ENCODE data around the gene CCDC194. TPM values are rescaled to one million over a fixed set of nuclear protein-coding genes. Genes with fewer than 3 reads are reported as not detected.

Gene CCDC194
- total and polyA plus RNA-seq, 2 of the 13 experiments (the other 11 are each of a cell fraction or from before 2014, with no cell fraction given) = 0.13 to 0.21 TPM

DNA sequence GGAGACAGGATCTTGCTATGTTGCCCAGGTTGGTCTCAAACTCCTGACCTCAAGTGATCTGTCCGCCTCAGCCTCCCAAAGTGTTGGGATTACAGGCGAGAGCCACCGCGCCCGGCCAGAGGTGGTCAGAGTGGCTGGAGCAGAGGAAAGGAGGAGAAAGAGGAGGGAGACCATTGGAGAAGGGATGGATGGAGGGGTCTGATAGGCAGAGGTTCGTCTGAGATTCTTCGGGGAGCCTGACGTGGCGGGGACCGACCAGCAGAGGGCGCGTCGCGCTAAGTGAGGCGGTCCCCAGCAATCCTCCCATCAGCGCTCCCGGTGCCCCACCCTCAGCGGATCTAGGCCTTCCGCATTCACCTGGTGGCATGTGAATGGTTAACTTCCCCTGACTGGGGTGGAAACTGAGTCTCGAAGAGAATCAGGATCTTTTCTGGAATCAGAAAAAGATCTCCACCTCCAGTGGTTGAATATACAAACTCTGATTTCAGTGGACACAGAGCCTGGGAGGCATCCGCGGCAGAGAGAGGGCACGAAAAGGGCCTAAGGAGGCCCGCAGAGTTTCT lies 47.8 kb downstream of the CCDC194 start:
- H3K27ac ChIP-seq (ENCODE audit: extremely low read length, insufficient read depth, low read length) = no peak overlapping the region
- DNase-seq (ENCODE audit: low spot score) (peak; percentile 39), FAIRE-seq (peak; percentile 79), ATAC-seq (peak; percentile 90)
- H2AFZ ChIP-seq (ENCODE audit: low read length) = no peak overlapping the region
- intact Hi-C loops (cut with micrococcal nuclease; ENCODE audit: unreplicated experiment) = loop anchor here (1.0 to 10.0 kb wide), 3 partner anchors 40 to 119 kb away; partner anchors contain the start of gene NXNL1
- peaks cover 1 to 13% of the 10 kb centered on the region in 2 experiments; a peak in 3 of 5 replicates for H3K27me3 ChIP-seq (ENCODE audit: control insufficient read depth in 1 of 2, insufficient read depth in 2 of 2, low read length in 2 of 2)
- ChIA-PET CTCF (ENCODE audit: low intra/inter-chr PET ratio, low total read pairs) (interaction anchor here (1.0 to 4.2 kb wide), 4 partner anchors 37 to 102 kb away, joined by 3 to 49 read pairs (median 6); partner anchors contain the start of gene TMEM221), POLR2A (interaction anchor here (1.0 kb wide), 1 partner anchor 37 kb away, joined by 3 read pairs; no protein-coding TSS in a partner anchor)
- WGBS (ENCODE audit: low lambda C conversion rate) = 20% methylated on average over 19 of the region's 24 CpGs
- no peaks in the 10 kb centered on the region for H4K20me1 ChIP-seq (ENCODE audit: insufficient read depth, low read length)
- H3K9ac ChIP-seq (ENCODE audit: insufficient read depth, low read depth, low read length) = no peak overlapping the region
- no TSS peak for BruUV-seq (replicated peaks)
- H3K36me3 ChIP-seq (replicated peaks in 1 of 2; ENCODE audit: control insufficient read depth in 1 of 2, insufficient read depth in 2 of 2, low read length in 2 of 2) = 0 out of 5 replicates have a peak, but pooled peaks cover 0 to 5% of the 10 kb centered on the region in 2 experiments
- H3K4me2 ChIP-seq (ENCODE audit: low read depth, low read length) = peak overlapping the region; percentile 14; the same call in 1 of the 2 replicates
- in situ Hi-C loops (cut with HindIII; ENCODE audit: extremely low pct_ligation_motif_present, low pct_unique_long_range_greater_than_20kb) = loop anchor here (5.0 kb wide), 1 partner anchor 41 kb away; no protein-coding TSS in a partner anchor
- H3K4me1 ChIP-seq (ENCODE audit: insufficient read depth, low read length) = peaks cover 32% of the 10 kb centered on the region
- H3K4me3 ChIP-seq (replicated peaks in 1 of 3; ENCODE audit: insufficient read depth in 1 of 3, low read depth in 2 of 3, low read length in 3 of 3) = no peak overlapping the region
- no peaks in the 10 kb centered on the region for H3K9me3 ChIP-seq (ENCODE audit: low read length)
- H3K79me2 ChIP-seq (ENCODE audit: insufficient read depth, low read length) = no peaks in the 10 kb centered on the region
- TF ChIP-seq DBP (CRISPR knock-in tag; IDR thresholded peaks at IDR 0.05; ENCODE audit: not compliant biosample characterization) (no peak), SOX5 (CRISPR knock-in tag; IDR thresholded peaks at IDR 0.05; ENCODE audit: borderline replicate concordance) (no peak), ZNF672 (CRISPR knock-in tag; IDR thresholded peaks at IDR 0.05) (no peak), ZNF598 (CRISPR knock-in tag; IDR thresholded peaks at IDR 0.05; ENCODE audit: borderline replicate concordance) (no peak), CBFB (CRISPR knock-in tag; IDR thresholded peaks at IDR 0.05) (peak; percentile 35; the same call in 1 of the 2 replicates), TBL1XR1 (IDR thresholded peaks at IDR 0.05; ENCODE audit: borderline replicate concordance, low read length, partially characterized antibody) (no peak), ZBTB43 (CRISPR knock-in tag; conservative IDR thresholded peaks at IDR 0.05) (no peak), ZBTB42 (CRISPR knock-in tag; IDR thresholded peaks at IDR 0.05) (no peak)
- TF ChIP-seq, protein P1, sequence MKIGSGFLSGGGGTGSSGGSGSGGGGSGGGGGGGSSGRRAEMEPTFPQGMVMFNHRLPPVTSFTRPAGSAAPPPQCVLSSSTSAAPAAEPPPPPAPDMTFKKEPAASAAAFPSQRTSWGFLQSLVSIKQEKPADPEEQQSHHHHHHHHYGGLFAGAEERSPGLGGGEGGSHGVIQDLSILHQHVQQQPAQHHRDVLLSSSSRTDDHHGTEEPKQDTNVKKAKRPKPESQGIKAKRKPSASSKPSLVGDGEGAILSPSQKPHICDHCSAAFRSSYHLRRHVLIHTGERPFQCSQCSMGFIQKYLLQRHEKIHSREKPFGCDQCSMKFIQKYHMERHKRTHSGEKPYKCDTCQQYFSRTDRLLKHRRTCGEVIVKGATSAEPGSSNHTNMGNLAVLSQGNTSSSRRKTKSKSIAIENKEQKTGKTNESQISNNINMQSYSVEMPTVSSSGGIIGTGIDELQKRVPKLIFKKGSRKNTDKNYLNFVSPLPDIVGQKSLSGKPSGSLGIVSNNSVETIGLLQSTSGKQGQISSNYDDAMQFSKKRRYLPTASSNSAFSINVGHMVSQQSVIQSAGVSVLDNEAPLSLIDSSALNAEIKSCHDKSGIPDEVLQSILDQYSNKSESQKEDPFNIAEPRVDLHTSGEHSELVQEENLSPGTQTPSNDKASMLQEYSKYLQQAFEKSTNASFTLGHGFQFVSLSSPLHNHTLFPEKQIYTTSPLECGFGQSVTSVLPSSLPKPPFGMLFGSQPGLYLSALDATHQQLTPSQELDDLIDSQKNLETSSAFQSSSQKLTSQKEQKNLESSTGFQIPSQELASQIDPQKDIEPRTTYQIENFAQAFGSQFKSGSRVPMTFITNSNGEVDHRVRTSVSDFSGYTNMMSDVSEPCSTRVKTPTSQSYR (CRISPR knock-in tag; IDR thresholded peaks at IDR 0.05; ENCODE audit: borderline replicate concordance) = no peak
- TF ChIP-seq, protein P2, sequence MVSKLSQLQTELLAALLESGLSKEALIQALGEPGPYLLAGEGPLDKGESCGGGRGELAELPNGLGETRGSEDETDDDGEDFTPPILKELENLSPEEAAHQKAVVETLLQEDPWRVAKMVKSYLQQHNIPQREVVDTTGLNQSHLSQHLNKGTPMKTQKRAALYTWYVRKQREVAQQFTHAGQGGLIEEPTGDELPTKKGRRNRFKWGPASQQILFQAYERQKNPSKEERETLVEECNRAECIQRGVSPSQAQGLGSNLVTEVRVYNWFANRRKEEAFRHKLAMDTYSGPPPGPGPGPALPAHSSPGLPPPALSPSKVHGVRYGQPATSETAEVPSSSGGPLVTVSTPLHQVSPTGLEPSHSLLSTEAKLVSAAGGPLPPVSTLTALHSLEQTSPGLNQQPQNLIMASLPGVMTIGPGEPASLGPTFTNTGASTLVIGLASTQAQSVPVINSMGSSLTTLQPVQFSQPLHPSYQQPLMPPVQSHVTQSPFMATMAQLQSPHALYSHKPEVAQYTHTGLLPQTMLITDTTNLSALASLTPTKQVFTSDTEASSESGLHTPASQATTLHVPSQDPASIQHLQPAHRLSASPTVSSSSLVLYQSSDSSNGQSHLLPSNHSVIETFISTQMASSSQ (IDR thresholded peaks at IDR 0.05; ENCODE audit: low read depth) = no peak
- TF ChIP-seq, protein P2 (CRISPR knock-in tag; IDR thresholded peaks at IDR 0.05; ENCODE audit: borderline replicate concordance) = no peak
- TF ChIP-seq, protein P3, sequence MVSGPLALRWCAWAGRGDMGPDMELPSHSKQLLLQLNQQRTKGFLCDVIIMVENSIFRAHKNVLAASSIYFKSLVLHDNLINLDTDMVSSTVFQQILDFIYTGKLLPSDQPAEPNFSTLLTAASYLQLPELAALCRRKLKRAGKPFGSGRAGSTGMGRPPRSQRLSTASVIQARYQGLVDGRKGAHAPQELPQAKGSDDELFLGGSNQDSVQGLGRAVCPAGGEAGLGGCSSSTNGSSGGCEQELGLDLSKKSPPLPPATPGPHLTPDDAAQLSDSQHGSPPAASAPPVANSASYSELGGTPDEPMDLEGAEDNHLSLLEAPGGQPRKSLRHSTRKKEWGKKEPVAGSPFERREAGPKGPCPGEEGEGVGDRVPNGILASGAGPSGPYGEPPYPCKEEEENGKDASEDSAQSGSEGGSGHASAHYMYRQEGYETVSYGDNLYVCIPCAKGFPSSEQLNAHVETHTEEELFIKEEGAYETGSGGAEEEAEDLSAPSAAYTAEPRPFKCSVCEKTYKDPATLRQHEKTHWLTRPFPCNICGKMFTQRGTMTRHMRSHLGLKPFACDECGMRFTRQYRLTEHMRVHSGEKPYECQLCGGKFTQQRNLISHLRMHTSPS (CRISPR knock-in tag; IDR thresholded peaks at IDR 0.05; ENCODE audit: low read depth) = no peak
